Endothelial cell of umbilical vein (primary cell): ENCODE measurements around the gene DOCK1.

Source experiments
- CTCF ChIP-seq, 2 donors: IDR thresholded peaks; 1 replicate in 1 of 2; 2 replicates in 1 of 2; pipeline ENCODE4 v1.5.1; 2011; ENCODE audit warnings: low read length in 2 of 2, mild to moderate bottlenecking in 2 of 2, moderate library complexity in 2 of 2, control low read depth in 1 of 2, inconsistent platforms in 1 of 2, low read depth in 1 of 2; ENCODE audit not compliant: insufficient read depth in 1 of 2; ENCODE audit errors: extremely low read depth in 1 of 2
- EZH2 ChIP-seq: IDR thresholded peaks from 2 replicates; pipeline ENCODE4 v1.6.1; 2012; ENCODE audit warnings: borderline replicate concordance, low read depth, mild to moderate bottlenecking, moderate library complexity, low read length, inconsistent platforms; ENCODE audit not compliant: severe bottlenecking
- FOS ChIP-seq: IDR thresholded peaks from 2 replicates; pipeline ENCODE4 v1.6.1; 2011; ENCODE audit warnings: mild to moderate bottlenecking, low read length, moderate library complexity, borderline replicate concordance; ENCODE audit not compliant: insufficient read depth
- GATA2 ChIP-seq: IDR thresholded peaks from 2 replicates; pipeline ENCODE4 v1.7.0; 2011; ENCODE audit warnings: low read depth, mild to moderate bottlenecking, moderate library complexity, mixed read lengths, low read length; ENCODE audit not compliant: insufficient read length, insufficient read depth
- JUN ChIP-seq: IDR thresholded peaks from 2 replicates; pipeline ENCODE4 v1.6.1; 2011; ENCODE audit warnings: borderline replicate concordance, low read depth; ENCODE audit not compliant: insufficient read length, insufficient read depth
- MAX ChIP-seq: IDR thresholded peaks from 2 replicates; pipeline ENCODE4 v1.6.1; 2011; ENCODE audit not compliant: insufficient read depth, insufficient read length
- MYC ChIP-seq: IDR thresholded peaks from one replicate; pipeline ENCODE4 v1.6.1; 2011; ENCODE audit warnings: mild to moderate bottlenecking, low read depth, low read length
- POLR2A ChIP-seq: IDR thresholded peaks from 2 replicates; pipeline ENCODE4 v1.6.1; 2012; ENCODE audit warnings: low read depth, mild to moderate bottlenecking, control low read depth, low read length
- POLR2AphosphoS5 ChIP-seq: IDR thresholded peaks from 2 replicates; pipeline ENCODE4 v1.6.1; 2012; ENCODE audit warnings: low read depth, mild to moderate bottlenecking, control low read depth, low read length, moderate library complexity; ENCODE audit not compliant: insufficient read depth

GRCh38 chr10:126975221-126975620, 70.0 kb downstream of the DOCK1 start:
- TF ChIP-seq POLR2A, result no peak
- no peak for TF ChIP-seq CTCF (IDR thresholded peaks at IDR 0.05; ENCODE audit: extremely low read depth in 1 of 2, insufficient read depth in 1 of 2, low read depth in 1 of 2, low read length in 2 of 2)
- no peak for TF ChIP-seq POLR2AphosphoS5
- TF ChIP-seq JUN, result no peak
- no peak for TF ChIP-seq MAX
- TF ChIP-seq MYC, result no peak
- no peak for TF ChIP-seq EZH2
- TF ChIP-seq FOS, result no peak
- no peak for TF ChIP-seq GATA2
